A549 treated with RU486 at 1 μM for 4 hours (cell line): ENCODE measurements around the gene HAX1. TPM values are rescaled to one million over a fixed set of nuclear protein-coding genes. Genes with fewer than 3 reads are reported as not detected.

Experiments
- total RNA-seq: library from RNA; stranded (reverse); fragments of 200-300 nt; extraction: Qiagen RNA extraction; gene quantifications from 5 replicates; pipeline ENCODE4 v1.2.3, GENCODE V29; 2022; ENCODE audit warnings: low read depth

HAX1 gene
- total RNA-seq = 91.2 to 107 TPM (median 95.4 TPM) in 5 replicates

GRCh38 chr1:154272217-154272998 is at the start of gene HAX1:
Gene HAX1 (plus strand): TSS chr1:154272629. CDS start chr1:154272724, 95 bp downstream.

GRCh38 chr1:154320882-154321608 is 48.6 kb downstream of the HAX1 start, which contains the start of gene AQP10:
Gene AQP10 (plus strand): TSS chr1:154321093. CDS start chr1:154321156, 63 bp downstream.

GRCh38 chr1:154324669-154325582 is 52.5 kb downstream of the HAX1 start, which contains the start of gene ATP8B2:
Gene ATP8B2 (plus strand): TSS chr1:154325525. CDS start chr1:154328142, 2,617 bp downstream.

Other genes with a start within 250 kb of the HAX1 start
- gene NUP210L, start 117.6 kb upstream of the HAX1 start, total RNA-seq = not detected in 5 replicates
- gene TPM3, start 80.5 kb upstream of the HAX1 start, total RNA-seq = 459 to 630 TPM (median 469 TPM) in 5 replicates
- gene CFAP141, start 66.3 kb upstream of the HAX1 start, total RNA-seq = 0.61 TPM in 1 of 5 replicates, not detected in the others
- 103 to 115 TPM (median 111 TPM) in 5 replicates for gene UBAP2L, start 51.7 kb upstream of the HAX1 start, total RNA-seq
- gene AQP10, start 48.5 kb downstream of the HAX1 start, total RNA-seq = not detected in 5 replicates
- gene ATP8B2, start 52.9 kb downstream of the HAX1 start, total RNA-seq = 23.5 to 36.3 TPM (median 27.9 TPM) in 5 replicates
- 12.2 to 15.7 TPM (median 13.1 TPM) in 5 replicates for gene IL6R, start 132.7 kb downstream of the HAX1 start, total RNA-seq
- gene TDRD10, start 229.6 kb downstream of the HAX1 start, total RNA-seq = not detected in 5 replicates
- 0.03 to 0.12 TPM (median 0.05 TPM) in 3 of 5 replicates, not detected in the others for gene SHE, start 229.8 kb downstream of the HAX1 start, total RNA-seq